B cell (primary cell): ENCODE data around the gene RASL10A.

Experiments
- CTCF ChIP-seq: fragments of 200-600 bp; IDR thresholded peaks from one replicate; pipeline ENCODE4 v1.8.0; 2022; ENCODE audit warnings: antibody characterized with exemption, mild to moderate bottlenecking
- EZH2 ChIP-seq: IDR thresholded peaks from 2 replicates; pipeline ENCODE4 v1.6.1; 2012; ENCODE audit warnings: borderline replicate concordance, low read depth, mild to moderate bottlenecking, moderate library complexity, low read length; ENCODE audit not compliant: insufficient read depth, poor library complexity, severe bottlenecking

- no peak for TF ChIP-seq EZH2
- TF ChIP-seq CTCF: no peak
These were observed 18.7 kb upstream of the RASL10A start for GRCh38 chr22:29334148-29334547.
